ENCODE measurements around the gene ZNF454.

Gene ZNF454

GRCh38 chr5:178940569-178941360, at the start of gene ZNF454:
ZNF454 (plus strand) TSS chr5:178941198; CDS start chr5:178942792, 1,594 bp downstream.
- DNase-seq (ENCODE audit: low read depth, low spot score) = peak; percentile 93

GRCh38 chr5:178895615-178896571, 45.1 kb upstream of the ZNF454 start, which contains the start of gene ZFP2:
ZFP2 (plus strand) TSS chr5:178895913; CDS start chr5:178931314, 35,401 bp downstream.
- DNase-seq (ENCODE audit: low read depth, low spot score) = peak; percentile 63

GRCh38 chr5:178899289-178899688, 41.7 kb upstream of the ZNF454 start:
- DNase-seq (ENCODE audit: low read depth, low spot score) = no peak

- no peak for DNase-seq (ENCODE audit: low read depth, low spot score)
These were observed 38.1 kb upstream of the ZNF454 start for GRCh38 chr5:178902849-178903248.

- DNase-seq (ENCODE audit: low read depth, low spot score) = no peak
These were observed 8.9 kb upstream of the ZNF454 start for GRCh38 chr5:178931846-178932760.

GRCh38 chr5:178941361-178941760, 363 bp downstream of the ZNF454 start:
- DNase-seq (ENCODE audit: low read depth, low spot score) = no peak

GRCh38 chr5:178965465-178966055, 24.6 kb downstream of the ZNF454 start:
- DNase-seq (ENCODE audit: low read depth, low spot score) = no peak

- no peak for DNase-seq (ENCODE audit: low read depth, low spot score)
These were observed 40.4 kb downstream of the ZNF454 start for GRCh38 chr5:178981381-178981780.

- no peak for DNase-seq (ENCODE audit: low read depth, low spot score)
These were observed 41.9 kb downstream of the ZNF454 start for GRCh38 chr5:178982941-178983340.

GRCh38 chr5:178983728-178984127, 42.7 kb downstream of the ZNF454 start:
- DNase-seq (ENCODE audit: low read depth, low spot score) = no peak

GRCh38 chr5:178984145-178985072, 43.4 kb downstream of the ZNF454 start:
- DNase-seq (ENCODE audit: low read depth, low spot score) = no peak

GRCh38 chr5:178986326-178986960, 45.4 kb downstream of the ZNF454 start:
- no peak for DNase-seq (ENCODE audit: low read depth, low spot score)

GRCh38 chr5:178988436-178989220, 47.6 kb downstream of the ZNF454 start:
- no peak for DNase-seq (ENCODE audit: low read depth, low spot score)

GRCh38 chr5:178989311-178989710, 48.3 kb downstream of the ZNF454 start:
- DNase-seq (ENCODE audit: low read depth, low spot score) = no peak

GRCh38 chr5:178990491-178990890, 49.5 kb downstream of the ZNF454 start:
- DNase-seq (ENCODE audit: low read depth, low spot score) = no peak

- DNase-seq (ENCODE audit: low read depth, low spot score) = no peak
These were observed 50.5 kb downstream of the ZNF454 start for GRCh38 chr5:178991190-178992145.

GRCh38 chr5:178992291-178992895, 51.4 kb downstream of the ZNF454 start:
- DNase-seq (ENCODE audit: low read depth, low spot score) = no peak

Measured in iPS DF 19.7 (cell line).